Measurements from ENCODE around the gene PALM3. TPM values are rescaled to one million over a fixed set of nuclear protein-coding genes. Genes with fewer than 3 reads are reported as not detected.

The PALM3 gene, protein sequence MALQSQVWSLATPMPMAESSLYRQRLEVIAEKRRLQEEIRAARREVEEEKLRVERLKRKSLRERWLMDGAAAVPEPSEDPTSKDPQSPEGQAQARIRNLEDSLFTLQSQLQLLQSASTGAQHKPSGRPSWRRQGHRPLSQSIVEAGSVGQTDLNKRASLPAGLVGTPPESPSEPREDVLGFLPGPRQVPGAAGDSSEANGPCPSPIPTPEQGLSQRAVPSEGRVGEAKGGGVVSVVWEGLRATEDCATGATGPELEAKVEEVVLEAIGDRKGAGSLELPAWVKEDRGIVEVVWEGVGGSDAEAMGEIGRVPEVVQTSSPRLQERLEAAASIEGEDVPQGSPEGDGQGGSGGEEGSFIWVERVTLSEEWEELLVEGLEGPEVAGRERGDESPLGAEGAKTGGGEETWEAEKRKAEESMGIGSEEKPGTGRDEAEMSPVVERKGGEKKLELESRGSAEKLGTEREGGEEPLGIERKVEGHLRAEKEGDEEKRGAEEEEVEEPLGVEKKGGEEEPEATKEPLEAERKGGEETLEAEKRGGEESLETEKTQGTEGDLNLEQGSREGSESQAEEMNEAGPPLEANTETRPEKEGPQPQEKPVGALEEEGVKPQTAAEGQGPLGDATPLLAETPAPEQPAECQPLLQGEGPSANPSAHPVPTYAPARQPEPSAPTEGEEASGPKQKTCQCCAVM
- polyA plus RNA-seq: 1 to 10 TPM in 2 of 3 donors, under 1 TPM in 1; 0.45 to 9.9 (median 1.9) TPM

DNA sequence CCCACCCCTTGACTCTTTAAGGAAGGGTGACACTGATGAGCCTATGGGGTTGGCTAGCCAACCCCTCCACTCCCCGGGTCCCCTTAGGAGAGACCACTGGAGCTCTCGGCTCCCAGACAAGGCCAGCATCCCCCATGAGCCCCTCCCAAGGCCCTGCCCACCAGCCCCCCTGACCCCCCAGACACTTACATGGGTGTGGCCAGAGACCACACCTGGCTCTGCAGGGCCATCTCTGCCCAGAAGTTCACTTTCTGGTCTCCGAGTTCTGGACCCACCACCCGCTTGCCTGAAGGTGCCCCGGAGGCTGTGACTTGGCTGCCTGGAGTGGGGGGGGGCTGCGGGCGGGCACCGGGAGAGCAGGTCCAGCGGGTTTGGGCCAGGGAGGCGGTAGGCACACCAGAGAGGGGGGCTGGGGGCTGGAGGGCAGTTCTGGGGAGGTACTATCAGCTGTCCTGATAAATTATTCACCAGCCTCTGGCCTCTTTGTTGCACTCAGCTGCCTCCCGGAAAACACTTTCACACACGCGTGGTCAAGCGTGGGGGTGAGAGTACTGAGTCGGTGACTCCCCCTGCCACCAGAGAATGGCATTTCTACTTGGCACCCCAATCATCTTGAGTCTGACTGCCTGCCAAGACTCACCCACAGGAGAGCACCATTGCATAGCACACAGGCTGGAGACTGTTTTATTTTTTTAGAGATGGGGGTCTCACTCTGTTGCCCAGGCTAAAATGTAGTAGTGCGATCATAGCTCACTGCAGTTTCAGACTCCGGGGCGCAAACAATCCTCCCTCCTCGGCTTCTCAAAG is at the start of gene PALM3:
Gene PALM3, minus strand, starts transcription at position 326 of the 807 bp plus-strand sequence. Its CDS starts 96 bp downstream, at position 230.
- no peak within 1 kb of the TSS for H3K27ac ChIP-seq (ENCODE audit: low read depth, low read length)

DNA sequence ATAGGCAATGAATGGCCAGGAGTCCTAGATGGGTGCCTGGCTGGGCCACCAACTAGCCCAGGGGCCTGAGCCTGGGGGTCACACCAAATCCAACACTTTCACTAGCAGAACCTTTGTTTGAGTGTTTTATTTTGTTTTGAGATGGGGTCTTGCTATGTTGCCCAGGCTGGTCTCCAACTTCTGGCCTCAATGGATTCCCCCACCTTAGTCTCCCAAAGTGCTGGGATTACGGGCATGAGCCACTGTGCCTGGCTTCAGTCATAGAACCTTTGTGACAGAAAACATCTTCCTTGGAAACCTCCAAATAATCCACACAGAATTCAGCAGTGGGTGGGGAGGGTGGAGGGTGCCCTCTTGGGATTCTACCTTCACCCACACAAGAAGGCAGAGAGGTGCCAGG is 49.6 kb upstream of the PALM3 start:
- no peak overlapping the region for H3K27ac ChIP-seq (ENCODE audit: low read depth, low read length)
- 82 to 90% (median 88%) methylated on average over 1 of the region's 1 CpG for WGBS, 3 donors

More for the DNA sequence above, at the start of gene PALM3:
- WGBS, 3 donors: 32 to 75% (median 71%) methylated on average over 19 of the region's 19 CpGs

DNA sequence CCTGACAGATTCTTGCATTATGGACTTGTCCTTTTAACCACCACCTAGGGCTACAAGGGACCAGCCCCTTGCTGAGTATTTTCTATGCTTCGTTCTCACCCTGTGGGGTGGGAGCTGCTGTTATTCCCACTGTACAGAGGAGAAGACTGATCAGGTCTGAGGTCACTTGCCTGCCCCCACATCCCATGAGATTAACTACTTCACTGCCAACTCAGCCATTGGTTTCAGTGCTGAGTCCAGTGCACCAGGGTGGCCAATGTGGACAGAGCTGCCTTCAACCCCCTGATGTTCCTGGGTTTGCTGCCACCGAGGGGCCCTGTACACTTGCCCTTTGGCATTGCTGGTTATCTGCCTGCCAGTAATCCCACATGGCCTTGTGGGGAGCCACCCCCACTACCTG is 48.8 kb upstream of the PALM3 start:
- H3K27ac ChIP-seq (ENCODE audit: low read depth, low read length): no peak overlapping the region
- WGBS, 3 donors: 51 to 62% (median 53%) methylated on average over 2 of the region's 2 CpGs

DNA sequence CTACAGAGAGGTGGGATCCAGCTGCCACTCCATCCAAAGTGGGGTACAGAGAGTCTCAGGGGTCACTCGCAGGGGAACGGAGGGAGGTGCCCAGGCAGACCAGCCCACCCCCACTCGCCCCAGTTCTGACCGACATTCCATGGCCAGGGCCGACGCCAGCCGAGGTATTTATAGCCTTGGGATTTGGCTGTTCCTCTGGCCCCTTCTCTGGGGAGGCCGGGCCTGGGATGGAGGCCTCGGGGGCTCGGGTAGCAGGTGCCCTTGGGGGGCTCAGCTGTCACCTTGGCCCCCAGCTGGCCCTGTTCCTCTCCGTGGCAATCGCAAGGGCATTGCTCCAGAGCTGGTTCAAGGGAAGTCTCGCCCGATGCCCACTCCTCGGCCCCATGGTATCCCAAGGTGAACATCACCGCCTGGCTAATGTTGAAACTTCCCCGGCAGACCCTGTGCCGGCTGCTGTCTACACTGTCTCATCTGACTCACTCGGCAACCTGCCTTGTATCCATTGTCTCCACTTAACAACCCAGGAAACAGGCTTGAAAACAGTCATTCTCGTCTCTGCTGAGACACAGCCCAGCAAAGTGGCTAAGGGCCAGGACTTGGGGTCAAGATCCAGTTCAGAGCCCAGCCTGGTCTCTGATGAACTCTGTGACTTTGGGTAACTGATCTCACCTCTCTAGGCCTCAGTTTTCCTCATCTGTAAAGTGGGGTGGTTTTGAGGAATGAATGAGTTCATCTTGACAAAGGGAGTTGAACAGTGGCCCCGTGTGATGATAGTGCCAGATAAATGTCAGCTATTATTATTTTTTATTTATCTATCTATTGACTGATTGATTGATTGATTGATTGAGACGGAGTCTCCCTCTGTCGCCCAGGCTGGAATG is 45.9 kb upstream of the PALM3 start:
- 62 to 80% (median 72%) methylated on average over 23 of the region's 23 CpGs for WGBS, 3 donors
- H3K27ac ChIP-seq (ENCODE audit: low read depth, low read length): no peak overlapping the region

DNA sequence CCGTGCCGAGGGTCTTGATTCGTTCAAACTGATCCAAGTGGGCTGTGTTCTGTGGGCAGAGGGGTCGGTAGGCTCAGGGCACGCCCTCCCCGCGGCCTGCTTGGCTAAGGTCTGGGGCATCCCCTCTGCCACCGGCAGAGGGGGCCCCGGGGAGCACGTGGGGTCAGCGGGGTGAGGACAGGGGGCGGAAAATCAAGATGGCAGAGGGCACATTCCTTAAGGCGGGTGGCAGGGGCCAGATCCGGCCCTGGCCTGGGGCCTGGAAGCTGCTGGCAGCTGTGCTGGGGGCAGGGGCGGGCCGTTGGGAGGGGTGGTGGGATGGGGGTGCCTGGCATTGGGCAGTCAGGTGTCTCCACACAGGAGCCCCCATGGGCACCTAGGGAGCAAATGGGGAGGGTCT is 45.0 kb upstream of the PALM3 start:
- H3K27ac ChIP-seq (ENCODE audit: low read depth, low read length): no peak overlapping the region

DNA sequence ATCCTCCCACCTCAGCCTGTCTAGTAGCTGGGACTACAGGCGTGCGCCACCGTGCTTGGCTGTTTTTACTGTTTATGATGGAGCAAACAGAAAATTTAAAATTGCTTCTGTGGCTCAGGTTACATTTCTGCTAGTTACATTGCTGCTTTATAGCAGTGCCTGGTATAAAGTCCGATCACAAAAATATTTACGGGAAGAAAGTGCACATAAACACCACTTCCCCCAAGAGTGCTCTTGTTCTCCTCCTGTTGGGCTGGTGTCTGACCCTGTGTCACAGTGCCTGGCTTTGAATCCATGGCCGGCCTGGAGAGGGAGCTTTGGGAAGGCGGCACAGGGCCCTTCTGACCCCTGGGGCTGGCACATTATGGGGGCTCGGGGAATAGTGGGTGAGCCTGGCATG is 43.8 kb upstream of the PALM3 start:
- H3K27ac ChIP-seq (ENCODE audit: low read depth, low read length): no peak overlapping the region
- WGBS, 3 donors: 83 to 95% (median 89%) methylated on average over 8 of the region's 8 CpGs

More for the DNA sequence above, 45.0 kb upstream of the PALM3 start:
- WGBS, 3 donors: 89 to 95% (median 92%) methylated on average over 13 to 16 of the region's 16 CpGs

DNA sequence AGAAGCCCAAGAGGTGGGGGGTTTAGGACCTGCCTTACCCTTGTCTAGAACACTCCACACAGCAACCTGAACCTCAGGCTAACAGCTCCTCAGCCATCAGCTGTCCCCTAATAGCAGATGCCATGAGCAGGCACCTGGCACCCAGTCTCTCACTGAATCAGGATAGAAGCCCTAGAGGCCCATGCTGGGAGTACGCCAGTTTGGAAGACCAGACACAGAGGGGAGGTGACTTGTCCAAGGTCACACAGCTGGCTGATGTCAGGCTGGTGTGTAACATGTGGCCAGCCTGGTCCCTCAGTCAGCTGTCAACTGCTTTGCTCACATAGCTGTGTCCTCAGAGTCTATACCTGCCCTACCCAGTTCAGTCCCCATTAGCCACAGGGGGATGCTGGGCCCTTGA is 41.4 kb upstream of the PALM3 start:
- 78 to 100% (median 95%) methylated on average over 1 of the region's 1 CpG for WGBS, 3 donors
- H3K27ac ChIP-seq (ENCODE audit: low read depth, low read length): no peak overlapping the region

DNA sequence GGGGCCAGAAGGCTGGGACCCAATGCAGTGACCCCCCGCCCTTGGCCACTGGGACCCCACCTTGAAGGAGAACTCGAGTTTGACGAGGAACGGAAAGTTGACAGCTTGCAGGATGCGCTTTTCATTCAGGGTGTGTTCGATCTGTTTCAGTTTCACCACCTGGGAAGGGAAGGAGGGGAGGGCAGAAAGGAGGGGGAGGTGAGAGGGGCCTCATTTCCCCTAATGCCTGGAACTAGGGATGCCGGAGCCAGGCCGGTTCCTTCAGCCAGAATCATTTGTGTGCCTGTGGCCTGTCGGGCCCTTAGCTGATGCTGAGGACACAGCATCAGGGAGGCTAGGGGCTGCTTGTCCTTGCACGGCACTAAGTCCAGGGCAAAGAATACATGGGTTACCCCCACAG is 40.9 kb upstream of the PALM3 start:
- 79 to 89% (median 79%) methylated on average over 10 of the region's 10 CpGs for WGBS, 3 donors
- no peak overlapping the region for H3K27ac ChIP-seq (ENCODE audit: low read depth, low read length)

DNA sequence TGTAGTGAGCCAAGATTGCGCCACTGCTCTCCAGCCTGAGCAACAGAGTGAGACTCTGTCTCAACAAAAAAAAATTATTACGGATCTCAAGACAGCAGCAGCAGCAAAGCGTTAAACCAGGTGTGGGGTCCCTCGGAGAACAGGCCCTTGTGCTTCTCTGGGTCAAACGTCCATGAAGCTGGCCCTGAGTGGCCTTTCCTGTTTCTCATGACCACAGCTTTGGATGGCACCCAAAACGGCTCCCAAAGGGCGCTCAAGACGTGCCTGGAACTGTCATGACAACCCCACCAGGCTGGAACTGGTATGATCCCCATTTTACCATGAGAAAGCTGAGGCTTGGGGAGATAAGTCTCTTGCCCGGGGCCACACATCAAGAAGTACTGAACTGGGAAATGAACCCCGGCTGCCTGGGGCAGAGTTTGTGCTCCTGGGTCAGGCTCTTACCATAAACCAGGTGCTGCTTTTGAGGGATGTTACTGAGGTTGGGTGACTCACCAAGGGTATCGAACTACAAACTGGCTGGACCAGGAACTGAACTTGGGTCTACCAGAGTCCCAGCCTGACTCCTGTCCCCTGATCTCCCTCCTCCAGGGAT is 40.3 kb upstream of the PALM3 start:
- 65 to 84% (median 66%) methylated on average over 11 of the region's 11 CpGs for WGBS, 3 donors
- no peak overlapping the region for H3K27ac ChIP-seq (ENCODE audit: low read depth, low read length)

DNA sequence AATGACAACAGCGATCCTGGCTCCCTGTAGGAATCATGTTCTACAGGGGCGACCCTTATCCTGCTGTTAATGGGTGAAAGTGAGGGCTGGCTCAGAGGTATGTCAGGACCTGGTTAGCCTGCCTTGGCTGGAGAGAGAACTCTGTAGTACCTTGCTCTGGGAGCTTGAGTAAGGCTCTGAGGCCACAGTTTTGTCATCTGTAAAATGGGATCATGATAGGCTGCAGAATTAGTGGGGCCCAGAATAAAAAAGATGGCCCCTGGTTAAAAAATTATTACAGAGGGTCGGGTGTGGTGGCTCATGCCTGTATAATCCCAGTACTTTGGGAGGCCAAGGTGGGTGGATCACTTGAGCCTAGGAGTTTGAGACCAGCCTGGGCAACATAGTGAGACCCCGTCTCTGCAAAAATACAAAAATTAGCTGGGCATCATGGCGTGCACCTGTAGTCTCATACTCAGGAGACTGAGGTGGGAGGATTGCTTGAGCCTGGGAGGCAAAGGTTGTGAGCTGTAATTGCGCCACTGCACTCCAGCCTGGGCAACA is 39.2 kb upstream of the PALM3 start:
- 91 to 97% (median 97%) methylated on average over 6 of the region's 6 CpGs for WGBS, 3 donors
- no peak overlapping the region for H3K27ac ChIP-seq (ENCODE audit: low read depth, low read length)

DNA sequence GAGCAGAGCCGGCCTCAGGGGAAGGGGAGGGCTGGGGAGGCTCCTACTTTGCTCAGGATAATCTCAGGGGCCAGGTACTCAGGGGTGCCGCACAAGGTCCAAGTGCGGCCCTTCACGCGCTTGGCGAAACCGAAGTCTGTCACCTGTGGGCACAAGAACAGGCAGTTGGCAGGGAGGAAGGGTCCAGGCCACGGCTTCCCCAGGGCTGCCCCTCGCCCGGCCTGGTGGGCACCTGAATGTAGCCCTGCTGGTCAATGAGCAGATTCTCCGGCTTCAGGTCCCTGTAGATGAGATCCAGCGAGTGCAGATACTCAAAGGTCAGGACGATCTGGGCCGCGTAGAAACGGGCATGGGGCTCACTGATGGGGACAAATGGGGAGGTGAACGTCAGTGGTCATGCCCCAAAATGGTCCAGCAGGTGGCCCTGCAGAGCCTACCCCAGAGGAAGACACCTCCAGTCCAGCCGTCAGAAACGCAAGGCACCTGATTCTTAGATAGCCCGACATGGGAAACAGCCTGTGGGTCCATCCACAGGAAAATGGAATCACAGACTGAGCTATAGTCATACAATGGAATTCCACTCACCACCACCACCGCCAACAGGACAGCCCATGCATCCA is 35.8 kb upstream of the PALM3 start:
- 78 to 88% (median 83%) methylated on average over 21 of the region's 21 CpGs for WGBS, 3 donors

DNA sequence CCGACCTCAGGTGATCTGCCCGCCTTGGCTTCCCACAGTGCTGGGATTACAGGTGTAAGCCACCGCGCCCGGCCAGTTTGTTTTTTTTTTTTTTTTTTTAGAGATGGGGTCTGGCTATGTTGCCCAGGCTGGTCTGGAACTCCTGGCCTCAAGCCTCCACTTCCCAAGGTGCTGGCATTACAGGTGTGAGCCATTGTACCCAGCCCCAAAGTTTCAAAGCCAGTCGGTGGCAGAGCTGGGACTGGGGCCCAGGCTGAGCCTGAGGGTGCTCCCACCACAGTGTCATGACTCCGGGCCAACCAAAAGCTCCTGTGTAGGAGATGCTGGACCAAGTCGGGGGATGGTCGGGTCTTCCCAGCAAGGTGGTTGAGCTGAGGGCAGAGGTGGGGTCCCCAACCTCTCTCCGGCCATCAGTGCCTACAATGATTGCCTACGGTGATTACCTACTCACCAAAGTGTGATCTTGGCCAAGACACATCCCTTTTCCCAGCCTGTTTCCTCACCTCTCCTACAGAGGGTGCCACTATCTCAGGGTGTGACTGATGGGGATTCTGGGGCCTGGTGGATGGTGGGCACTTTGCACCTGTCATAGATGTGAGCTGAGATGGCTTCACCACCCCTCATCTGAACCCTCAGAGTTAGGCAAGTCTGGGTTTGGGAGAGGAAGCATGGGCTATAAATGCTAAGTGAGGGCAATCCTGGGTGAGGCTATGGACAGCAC is 34.6 kb upstream of the PALM3 start:
- H3K27ac ChIP-seq (ENCODE audit: low read depth, low read length): no peak overlapping the region
- WGBS, 3 donors: 96 to 98% (median 97%) methylated on average over 11 of the region's 11 CpGs

More for the DNA sequence above, 35.8 kb upstream of the PALM3 start:
- H3K27ac ChIP-seq (ENCODE audit: low read depth, low read length): no peak overlapping the region

DNA sequence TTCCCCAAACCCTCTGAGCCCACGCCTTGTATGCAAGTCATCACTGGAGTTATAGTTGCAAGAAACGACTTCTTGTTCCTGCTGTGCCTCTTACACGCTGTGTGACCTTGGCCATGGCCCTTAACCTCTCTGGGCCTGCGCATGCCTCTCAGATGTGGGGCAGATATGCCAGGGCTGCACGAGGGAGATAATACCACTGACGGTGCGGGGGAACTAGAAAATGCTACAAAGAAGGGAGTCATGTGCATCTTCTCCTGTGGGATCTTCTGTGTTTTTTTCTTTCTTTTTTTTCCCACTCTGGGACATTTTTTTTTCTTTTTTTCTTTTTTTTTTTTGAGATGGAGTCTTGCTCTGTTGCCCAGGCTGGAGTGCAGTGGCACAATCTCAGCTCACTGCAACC is 33.0 kb upstream of the PALM3 start:
- WGBS, 3 donors: 60 to 90% (median 86%) methylated on average over 7 of the region's 7 CpGs
- H3K27ac ChIP-seq (ENCODE audit: low read depth, low read length): no peak overlapping the region

DNA sequence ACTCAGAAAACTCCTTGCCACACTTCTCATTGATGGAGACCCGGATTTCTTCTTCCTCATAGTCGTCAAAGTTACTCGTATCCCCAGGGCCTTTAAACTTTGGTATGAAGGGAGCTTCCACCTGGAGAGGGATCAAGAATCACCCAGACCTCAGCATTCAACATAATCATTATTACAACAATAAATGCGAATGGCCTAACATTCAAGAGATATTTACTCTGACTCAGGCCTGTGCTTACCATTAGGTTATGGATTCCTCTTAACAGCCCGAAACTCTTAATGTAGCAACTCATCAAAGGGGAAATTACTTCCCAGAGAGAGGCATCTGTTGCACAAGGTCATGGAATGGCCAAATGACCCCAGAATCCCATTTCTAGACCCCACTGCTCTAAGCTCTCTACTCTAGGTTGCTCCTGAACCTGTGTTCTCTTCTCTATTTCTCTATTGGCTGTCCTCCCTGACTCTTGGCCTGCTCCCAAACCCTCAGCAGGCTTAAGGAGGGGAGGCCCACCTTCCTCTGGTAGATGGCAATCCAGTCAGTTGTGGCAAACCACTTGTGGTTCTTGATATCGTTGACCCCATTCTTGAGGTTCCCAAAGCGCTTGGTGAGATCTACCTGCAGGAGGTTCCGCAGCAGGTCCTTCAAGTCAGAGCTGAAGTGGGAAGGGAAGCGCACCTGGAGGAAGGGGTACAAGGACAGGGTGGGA is 31.4 kb upstream of the PALM3 start:
- H3K27ac ChIP-seq (ENCODE audit: low read depth, low read length): no peak overlapping the region
- 93 to 95% (median 95%) methylated on average over 9 of the region's 9 CpGs for WGBS, 3 donors

DNA sequence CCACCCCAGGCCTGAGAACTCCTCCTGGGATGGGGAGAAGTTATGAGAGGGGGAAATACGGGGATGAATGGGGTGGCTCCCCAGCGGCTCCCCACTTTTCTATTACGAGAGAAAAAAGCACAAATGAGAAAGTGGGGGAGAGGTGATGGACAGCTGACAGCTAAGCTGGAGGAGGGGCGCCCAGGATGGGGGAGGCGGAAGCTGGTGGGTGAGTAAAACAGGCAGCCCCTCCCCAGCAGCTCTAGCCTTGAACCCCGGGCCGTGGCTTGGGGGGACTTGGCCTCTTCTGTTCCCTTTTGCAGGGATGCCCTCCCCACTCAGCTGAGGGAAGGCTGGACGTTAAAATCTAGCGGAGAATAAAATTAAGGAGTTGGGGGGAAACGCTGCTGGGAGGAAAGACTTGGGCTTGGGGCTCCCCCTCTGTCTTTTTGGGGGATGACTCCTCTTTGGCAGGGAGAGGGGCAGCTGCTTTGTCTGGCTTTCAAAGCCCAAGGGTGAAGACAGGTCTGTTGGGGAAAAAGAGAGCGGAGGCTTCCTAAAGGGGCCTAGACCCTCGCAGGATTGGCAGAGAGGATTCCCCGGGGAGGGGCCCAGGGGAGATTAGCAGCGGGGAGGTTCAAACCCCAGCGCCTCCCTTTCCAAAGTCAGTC is 30.1 kb upstream of the PALM3 start:
- WGBS, 3 donors: 12 to 19% (median 13%) methylated on average over 15 of the region's 15 CpGs

More for the DNA sequence above, 30.1 kb upstream of the PALM3 start:
- no peak overlapping the region for H3K27ac ChIP-seq (ENCODE audit: low read depth, low read length)

Measured in adipose tissue (tissue), 3 donors.